IgD-negative memory B cell (primary cell): ENCODE data around the gene TOR1AIP1. TPM values are rescaled to one million over a fixed set of nuclear protein-coding genes. Genes with fewer than 3 reads are reported as not detected.

ENCODE experiments used
- H3K27ac Mint-ChIP-seq, 3 donors: one replicate each; pipeline ENCODE4 v1.8.0; 2020 to 2022; ENCODE audit warnings: mild to moderate bottlenecking in 3 of 3, mixed read lengths in 3 of 3, moderate library complexity in 1 of 3
- H3K27me3 Mint-ChIP-seq: one replicate; pipeline ENCODE4 v1.8.0; 2021; ENCODE audit warnings: mixed read lengths
- H3K36me3 Mint-ChIP-seq: one replicate; pipeline ENCODE4 v1.8.0; 2020; ENCODE audit warnings: mild to moderate bottlenecking, mixed read lengths
- H3K4me1 Mint-ChIP-seq, 3 donors: one replicate each; pipeline ENCODE4 v1.8.0; 2020 to 2022; ENCODE audit warnings: mixed read lengths in 3 of 3, mild to moderate bottlenecking in 1 of 3
- H3K4me3 Mint-ChIP-seq, 4 donors: one replicate each; pipeline ENCODE4 v1.8.0; 2020 to 2022; ENCODE audit warnings: mild to moderate bottlenecking in 4 of 4, mixed read lengths in 4 of 4, moderate library complexity in 3 of 4
- H3K9me3 Mint-ChIP-seq, 3 donors: one replicate each; pipeline ENCODE4 v1.8.0; 2020 to 2021; ENCODE audit warnings: mixed read lengths in 3 of 3, mild to moderate bottlenecking in 1 of 3
- polyA plus RNA-seq: library from polyadenylated mRNA; unstranded; fragments of 300-500 nt; fragmentation: Illumina TruSeq; gene quantifications from one replicate; pipeline ENCODE4 v1.2.3, GENCODE V29; 2021

Gene TOR1AIP1
- polyA plus RNA-seq, 1 donor from 2014 or later = 58.3 TPM

GRCh38 chr1:179968994-179969919 is 87.2 kb downstream of the TOR1AIP1 start:
- Mint-ChIP-seq H3K9me3 (no peaks in the 10 kb centered on the region), H3K4me1 (peaks cover 41 to 50% (median 43%) of the 10 kb centered on the region in 3 donors), H3K36me3 (peaks cover 12% of the 10 kb centered on the region), H3K27ac (peak overlapping the region in 1 of 3 donors; percentile 21), H3K4me3 (peak overlapping the region in 1 of 4 donors; percentile 74), H3K27me3 (no peaks in the 10 kb centered on the region)

Other genes with a start within 250 kb of the TOR1AIP1 start
- not detected for gene FAM163A, start 139.0 kb upstream of the TOR1AIP1 start, polyA plus RNA-seq
- 10.8 TPM for gene TOR1AIP2, start 4.5 kb upstream of the TOR1AIP1 start, polyA plus RNA-seq
- 61.1 TPM for gene CEP350, start 72.5 kb downstream of the TOR1AIP1 start, polyA plus RNA-seq